ENCODE measurements around the gene KCNMA1.

GRCh38 chr10:77393821-77394501, 243.6 kb downstream of the KCNMA1 start:
- no peak for TF ChIP-seq CTCF (IDR thresholded peaks at IDR 0.05)
- no peak for TF ChIP-seq EZH2 (IDR thresholded peaks at IDR 0.05; ENCODE audit: borderline replicate concordance, insufficient read depth, low read depth, low read length, poor library complexity, severe bottlenecking)

All from B cell (primary cell).